GM18520 (cell line): ENCODE results near the gene ELF4.

Experiments used
- ATAC-seq: cut with Tn5 transposase; IDR thresholded peaks from one replicate; pipeline ENCODE4 v1.9.1; 2021; ENCODE audit not compliant: unreplicated experiment

The ELF4 gene

DNA sequence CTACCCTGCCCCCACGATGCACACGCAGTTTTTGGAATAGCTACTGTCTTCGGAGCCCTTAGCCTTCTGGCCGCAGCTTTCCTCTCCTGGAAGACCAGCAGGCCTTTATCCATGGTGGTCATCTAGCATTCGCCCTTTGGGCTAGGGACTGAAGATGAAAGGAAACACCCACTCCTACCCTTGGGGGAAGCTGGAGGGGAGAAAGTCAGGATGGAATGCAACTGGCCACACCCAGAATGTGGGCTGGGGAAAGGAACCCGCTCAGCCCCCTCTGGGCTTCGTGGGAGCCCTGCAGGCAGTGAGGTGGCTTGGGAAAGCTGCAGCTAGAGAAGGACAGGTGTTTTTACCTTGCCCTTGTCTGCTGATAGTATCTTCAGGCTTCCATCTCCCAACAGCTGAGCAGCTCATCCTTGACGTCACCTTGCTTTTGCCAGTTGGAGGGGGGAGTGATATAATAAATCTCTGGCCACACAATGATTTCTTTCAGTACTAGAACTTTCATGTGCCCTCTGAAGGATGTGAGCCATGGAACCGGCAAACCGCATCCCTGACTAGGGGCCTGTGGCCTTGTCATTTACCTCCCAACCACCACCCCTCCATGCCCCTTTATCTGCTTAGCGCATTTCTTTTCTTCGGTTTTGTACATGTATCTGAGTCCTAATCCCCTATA, 59.0 kb downstream of the ELF4 start:
- no peak for ATAC-seq

DNA sequence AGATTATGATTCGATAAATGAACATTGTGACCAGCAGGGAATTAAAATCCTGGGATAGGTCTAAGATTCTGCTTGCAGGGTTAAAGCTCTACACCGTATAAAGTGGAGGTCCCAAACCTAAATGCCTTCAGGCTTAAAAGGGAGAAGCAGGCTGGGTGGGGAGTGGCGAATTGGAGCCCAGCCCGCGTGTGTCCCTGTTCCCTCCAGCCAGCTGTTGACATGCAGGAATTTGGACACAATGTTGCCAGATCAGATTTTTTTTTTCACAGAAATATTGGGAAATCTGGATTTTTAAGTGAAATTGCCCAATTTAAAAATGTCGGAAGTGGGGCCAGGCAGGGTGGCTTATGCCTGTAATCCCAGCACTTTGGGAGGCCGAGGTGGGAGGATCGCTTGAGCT, 60.5 kb downstream of the ELF4 start:
- no peak for ATAC-seq

DNA sequence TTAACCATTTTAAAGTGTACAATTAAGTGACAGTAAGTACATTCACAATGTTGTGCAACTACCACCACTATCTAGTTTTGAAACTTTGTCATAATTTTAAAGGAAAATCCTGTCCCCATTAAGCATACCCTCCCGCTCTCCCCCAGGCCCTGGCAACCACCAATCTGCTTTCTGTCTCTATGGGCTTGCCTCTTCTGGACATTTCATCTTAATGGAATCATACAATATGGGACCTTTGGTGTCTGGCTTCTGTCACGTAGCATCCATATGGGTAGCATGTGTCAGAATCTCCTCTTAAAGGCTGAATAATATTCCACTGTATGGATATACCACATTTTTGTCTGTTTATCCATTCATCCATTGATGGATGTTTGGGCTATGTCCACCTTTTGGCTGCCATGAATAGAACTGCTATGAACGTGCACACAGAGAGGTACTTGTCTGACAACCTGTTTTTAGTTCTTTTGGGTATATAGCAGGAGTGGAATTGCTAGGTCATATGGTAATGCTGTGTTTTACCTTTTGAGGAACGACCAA, 61.5 kb downstream of the ELF4 start:
- no peak for ATAC-seq

DNA sequence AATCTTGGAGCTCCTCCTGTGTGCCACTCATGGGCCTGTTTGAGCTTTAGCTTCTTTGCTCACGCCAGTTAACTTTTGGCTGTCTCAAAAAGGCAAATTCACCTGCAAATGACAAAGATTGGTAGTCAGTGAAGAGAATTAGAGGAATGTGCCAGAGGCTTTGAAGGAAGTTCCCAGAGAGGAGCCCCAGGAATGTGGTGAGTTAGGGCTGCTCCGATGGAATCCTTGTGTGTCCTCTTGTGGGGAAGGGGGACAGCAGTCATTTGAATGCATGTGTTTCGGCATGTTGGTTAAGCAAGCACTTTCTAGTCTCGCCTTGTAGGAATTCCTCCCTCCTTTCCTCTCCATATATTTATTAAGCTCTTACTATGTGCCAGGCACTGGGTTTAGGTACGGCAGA, 62.9 kb downstream of the ELF4 start:
- ATAC-seq, result no peak

DNA sequence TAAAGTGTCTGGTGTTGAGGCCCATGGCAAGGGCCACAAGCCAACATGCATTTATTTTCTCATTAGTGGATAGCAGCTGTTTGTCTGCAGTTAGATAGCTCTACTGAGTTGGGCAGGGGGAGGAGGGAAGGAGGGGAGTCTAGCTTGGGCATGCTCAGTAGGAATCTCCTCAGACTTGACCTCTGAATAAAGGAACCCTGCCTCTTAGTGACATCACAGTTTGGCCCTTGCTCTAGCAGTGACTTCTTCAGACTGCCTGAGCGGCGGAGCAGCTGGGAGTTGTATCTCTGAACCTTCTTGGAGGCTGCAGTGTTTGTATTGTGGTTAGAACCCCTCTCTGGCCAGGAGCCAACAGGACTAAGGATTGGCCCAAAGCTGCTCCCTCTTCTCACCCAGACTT, 70.5 kb downstream of the ELF4 start:
- no peak for ATAC-seq

DNA sequence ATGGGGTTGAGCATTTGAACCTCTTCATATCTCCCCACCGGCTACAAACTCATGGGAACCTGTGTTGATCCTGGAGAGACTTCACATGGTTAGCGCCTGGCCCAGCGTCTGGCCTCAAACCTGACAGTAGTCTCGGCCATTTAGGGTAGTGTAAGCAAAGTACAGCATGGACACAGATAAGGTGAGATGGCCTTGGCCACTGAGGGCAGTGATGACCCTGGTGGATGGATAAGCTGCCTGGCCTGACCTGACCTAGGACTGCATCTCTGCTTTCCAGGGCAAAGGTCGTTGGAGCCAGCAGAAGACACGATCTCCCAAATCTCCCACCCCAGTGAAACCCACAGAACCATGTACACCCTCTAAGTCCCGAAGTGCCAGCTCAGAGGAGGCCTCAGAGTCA, 76.1 kb downstream of the ELF4 start:
- ATAC-seq, result no peak

DNA sequence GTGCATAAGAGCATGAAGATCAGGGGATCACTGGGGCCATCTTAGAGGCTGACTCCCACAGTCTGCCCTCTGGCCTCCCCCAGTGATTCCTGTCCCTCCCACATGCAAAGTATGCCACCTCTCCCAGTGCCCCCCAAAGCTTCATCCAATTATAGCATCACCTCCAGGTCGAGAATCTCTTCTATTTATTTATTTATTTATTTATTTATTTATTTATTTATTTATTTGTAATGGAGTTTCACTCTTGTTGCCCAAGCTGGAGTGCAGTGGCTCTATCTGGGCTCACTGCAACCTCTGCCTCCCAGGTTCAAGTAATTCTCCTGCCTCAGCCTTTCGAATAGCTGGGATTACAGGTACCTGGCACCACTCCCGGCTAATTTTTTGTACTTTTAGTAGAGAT, 77.7 kb downstream of the ELF4 start:
- no peak for ATAC-seq

DNA sequence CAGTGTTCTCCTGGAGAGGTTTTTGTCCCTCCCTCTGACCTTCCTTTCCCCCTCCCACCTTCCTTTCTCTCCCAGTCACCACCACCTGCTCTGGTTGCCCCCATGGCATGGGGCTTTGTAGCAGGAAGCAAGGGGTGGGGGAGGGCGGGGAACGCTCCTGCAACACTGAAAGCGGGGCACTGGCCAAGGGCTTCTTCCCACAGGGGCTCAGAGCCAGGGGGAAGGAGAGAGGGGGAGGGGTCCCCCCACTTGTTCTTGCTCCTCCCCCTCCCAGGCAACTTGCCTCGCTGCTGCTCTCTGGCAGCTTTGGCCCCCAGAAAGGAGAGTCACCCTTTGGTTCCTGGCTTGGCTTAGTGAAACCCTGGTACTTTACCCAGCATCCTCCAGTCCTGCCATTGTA, 79.5 kb downstream of the ELF4 start:
- ATAC-seq, result no peak

DNA sequence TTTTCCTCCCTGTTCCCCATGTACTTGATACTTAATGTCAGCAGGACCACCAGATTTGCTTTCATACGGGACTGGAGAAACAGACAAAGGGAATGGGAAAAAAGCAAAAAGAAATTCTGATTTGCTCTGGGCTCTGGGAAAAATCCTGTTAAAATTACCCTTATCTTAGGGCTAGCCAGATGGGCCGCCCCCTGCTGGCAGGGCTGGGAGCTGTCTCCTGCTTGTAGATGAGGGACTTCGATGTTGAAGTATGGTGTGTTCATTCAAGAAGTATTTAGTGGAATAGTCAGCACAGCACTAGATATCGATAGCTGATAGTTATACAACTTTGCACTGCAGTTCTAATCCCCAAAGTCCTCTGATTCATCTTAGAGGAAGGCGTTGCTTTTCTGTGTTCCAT, 82.1 kb downstream of the ELF4 start:
- ATAC-seq, result no peak

DNA sequence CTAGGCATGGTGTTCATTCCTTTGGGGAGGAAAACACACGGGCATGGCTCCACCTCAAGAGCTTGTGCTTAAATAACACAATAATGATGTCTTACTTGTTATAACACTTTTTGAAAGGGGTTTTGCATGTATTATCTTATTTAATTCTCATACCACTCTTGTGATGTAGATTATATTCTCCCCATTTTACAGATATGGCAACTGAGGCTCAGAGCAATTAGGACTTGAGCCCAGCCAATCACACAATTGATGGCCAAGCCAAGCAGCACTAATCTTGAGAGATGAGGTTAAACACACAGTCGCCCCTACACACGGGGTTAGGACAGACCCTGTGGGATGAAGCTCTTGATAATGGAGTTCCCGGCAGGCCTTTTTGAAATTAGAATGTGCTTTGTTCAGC, 82.7 kb downstream of the ELF4 start:
- no peak for ATAC-seq

DNA sequence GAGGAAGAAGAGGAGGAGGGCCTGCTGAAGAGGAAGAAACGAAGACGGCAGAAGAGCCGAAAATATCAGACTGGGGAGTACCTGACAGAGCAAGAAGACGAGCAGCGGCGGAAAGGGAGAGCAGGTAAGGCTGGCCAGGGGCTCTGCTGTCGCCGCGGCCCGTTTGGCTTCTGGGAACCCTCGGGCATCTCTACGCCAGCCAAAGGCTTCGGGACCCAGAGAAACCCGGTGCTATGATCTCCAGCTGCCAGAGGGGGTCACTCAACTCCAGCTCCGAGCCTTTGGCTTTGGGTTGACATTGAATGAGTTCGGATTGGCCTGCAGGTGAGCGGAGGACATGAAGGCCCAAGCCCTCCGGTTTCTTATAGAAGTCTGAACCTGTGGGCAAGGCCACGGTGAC, 85.0 kb downstream of the ELF4 start:
- ATAC-seq, result no peak

DNA sequence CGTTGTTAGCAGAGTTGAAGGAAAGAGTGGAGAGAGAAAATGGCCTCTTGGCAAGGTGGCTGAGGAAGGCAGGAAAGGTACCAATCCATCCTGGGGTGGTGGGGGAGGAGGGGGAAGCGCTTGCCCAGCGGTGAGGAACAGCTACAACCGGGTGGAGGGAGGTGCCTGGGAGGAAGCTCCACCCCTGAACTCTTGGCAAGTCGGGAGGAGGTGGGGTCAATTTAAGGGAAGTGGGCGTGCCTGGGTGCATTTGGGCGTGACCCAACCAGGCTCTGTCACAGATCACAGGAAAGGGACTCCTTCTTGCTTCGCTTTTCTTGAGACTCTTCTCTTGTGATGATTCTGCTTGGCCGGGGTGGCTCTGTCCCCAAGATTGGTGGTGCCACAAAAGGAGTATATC, 86.2 kb downstream of the ELF4 start:
- peak; percentile 97 for ATAC-seq

DNA sequence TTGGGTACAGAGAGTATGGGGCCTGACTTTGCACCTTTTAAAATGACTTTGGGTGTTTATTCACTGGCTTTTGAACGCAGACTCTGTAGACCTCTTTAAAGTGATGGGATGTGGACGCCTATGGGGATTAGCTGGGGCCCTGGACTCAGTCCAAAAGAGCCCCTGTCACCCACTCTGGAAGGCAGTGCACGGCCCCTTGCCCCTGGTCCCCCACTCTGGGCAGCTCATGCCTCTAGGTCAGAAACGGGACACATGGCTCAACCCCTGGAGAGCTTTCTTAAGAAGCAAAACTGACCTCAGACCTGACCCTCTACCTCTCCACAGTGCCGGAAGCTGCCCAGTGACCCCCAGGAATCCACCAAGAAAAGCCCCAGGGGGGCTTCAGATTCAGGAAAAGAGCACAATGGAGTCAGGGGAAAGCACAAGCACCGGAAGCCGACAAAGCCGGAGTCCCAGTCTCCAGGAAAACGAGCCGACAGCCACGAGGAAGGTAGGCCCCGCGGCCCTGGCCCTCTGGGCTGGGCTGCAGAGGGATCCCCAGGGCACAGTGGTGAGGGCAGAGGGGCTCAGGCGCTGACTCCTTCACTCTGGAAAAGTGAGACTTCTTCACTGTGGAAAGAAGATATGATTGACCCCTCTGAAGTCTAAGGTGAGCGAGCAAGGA, 89.5 kb downstream of the ELF4 start:
- no peak for ATAC-seq

DNA sequence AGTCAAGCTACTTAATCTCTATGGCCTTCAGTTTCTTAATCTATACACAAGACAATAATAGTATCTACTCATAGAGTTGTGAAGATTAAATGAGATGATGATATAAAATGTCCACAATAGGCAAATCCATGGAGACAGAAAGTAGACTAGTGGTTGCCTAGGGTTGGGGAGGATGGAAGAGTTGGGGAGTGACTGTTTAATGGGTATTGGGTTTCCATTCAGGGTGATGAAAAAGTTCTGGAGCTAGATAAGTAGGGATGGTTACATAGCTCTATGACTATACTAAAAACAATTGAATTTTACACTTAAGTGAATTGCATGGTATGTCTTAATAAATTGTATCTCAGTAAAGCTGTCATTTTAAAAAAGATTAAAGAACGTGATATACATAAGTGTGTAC, 92.2 kb downstream of the ELF4 start:
- ATAC-seq, result no peak

DNA sequence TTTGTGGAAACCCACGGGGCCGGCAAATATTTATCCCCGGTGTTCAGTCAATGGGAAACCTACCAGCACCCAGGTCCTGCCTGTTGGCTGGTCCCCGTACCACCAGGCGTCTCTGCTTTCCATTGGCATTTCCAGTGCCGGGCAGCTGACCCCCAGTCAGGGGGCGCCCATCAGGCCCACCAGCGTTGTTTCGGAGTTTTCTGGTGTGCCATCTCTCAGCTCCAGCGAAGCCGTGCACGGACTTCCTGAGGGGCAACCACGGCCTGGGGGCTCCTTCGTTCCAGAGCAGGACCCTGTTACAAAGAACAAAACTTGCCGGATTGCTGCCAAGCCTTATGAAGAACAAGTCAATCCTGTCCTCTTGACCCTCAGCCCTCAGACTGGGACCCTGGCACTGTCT, 95.1 kb downstream of the ELF4 start:
- no peak for ATAC-seq
